Stimulated activated CD8-positive, alpha-beta memory T cell treated with anti-CD3 and anti-CD28 coated beads, Interleukin-2, amount 100 ng/mL, for 1 hour (primary cell): ENCODE data around the gene CYP1A1.
A peak's percentile ranks its signal among the peaks of the same experiment; 100 is the strongest.

Experiments used
- DNase-seq, 2 donors: peaks; one replicate each; pipeline ENCODE4 v3.0.0-alpha.2; 2020; ENCODE audit warnings: low read depth in 2 of 2

The CYP1A1 gene

GRCh38 chr15:74695597-74696397 is 29.5 kb downstream of the CYP1A1 start, which contains the start of gene EDC3:
TSS of gene EDC3 (minus strand) at chr15:74696024. CDS start at chr15:74675124, 20,900 bp downstream.
- peak; percentile 73 for DNase-seq

- DNase-seq, result no peak
Observed at GRCh38 chr15:74692327-74692726, 33.0 kb downstream of the CYP1A1 start.

GRCh38 chr15:74683758-74684157 is 41.6 kb downstream of the CYP1A1 start:
- DNase-seq, result no peak

- no peak for DNase-seq
Observed at GRCh38 chr15:74682954-74683353, 42.4 kb downstream of the CYP1A1 start.

GRCh38 chr15:74680456-74680855 is 44.9 kb downstream of the CYP1A1 start:
- no peak for DNase-seq

- DNase-seq, result no peak
Observed at GRCh38 chr15:74676801-74677200, 48.5 kb downstream of the CYP1A1 start.

GRCh38 chr15:74674161-74674560 is 51.2 kb downstream of the CYP1A1 start:
- no peak for DNase-seq

- DNase-seq, result no peak
Observed at GRCh38 chr15:74669627-74670026, 55.7 kb downstream of the CYP1A1 start.
